NCI-H128 (cell line): ENCODE data around the gene AACS.

Experiments
- DNase-seq: peaks from one replicate; lab custom pipeline; 2025; ENCODE audit not compliant: unreplicated experiment; lab: John Stamatoyannopoulos, UW

Gene AACS

DNA sequence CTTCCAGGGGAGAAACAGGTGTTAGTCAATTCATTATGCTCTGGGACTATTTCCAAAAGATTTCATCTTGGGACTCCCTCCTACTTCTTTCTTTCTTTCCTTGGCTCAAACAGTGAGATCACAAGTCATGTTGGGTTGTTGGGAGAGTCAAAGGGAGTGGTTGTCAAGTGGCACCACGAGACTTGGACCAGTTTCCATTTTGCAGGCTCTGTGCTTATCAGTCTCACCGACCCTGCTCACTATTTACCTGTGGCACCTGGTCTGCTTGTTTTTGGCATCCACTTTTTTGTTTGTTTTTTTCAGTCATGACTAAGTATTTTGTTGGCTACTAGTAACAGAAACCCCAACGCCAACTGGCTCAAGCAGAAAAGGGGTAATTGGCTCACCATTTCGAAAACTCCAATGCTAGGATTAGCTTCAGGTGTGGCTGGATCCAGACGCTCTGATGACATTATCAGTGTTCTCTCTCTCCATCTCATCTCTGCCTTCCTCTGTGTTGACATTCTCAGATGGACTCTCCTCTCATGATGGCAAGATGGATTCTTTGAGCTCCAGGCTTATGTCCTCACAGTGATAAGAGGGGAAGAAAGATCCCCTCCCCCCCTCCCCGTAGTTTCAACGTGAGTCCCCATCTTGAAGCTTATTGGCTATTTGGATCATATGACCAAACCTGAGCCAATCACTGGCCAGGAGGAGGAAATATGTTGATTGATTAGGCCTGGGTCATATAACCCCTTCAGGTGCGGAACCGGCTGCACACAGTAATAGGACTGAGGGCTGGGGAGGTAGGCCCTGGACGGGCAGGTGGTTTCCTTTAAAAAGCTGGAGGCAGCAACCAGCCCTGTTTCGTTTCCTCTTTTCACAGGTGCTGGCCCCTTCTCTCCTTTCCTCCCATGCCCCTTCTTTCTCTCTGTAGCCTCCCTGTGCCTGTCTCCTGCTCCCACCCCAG, 84.2 kb downstream of the AACS start:
- no peak for DNase-seq

DNA sequence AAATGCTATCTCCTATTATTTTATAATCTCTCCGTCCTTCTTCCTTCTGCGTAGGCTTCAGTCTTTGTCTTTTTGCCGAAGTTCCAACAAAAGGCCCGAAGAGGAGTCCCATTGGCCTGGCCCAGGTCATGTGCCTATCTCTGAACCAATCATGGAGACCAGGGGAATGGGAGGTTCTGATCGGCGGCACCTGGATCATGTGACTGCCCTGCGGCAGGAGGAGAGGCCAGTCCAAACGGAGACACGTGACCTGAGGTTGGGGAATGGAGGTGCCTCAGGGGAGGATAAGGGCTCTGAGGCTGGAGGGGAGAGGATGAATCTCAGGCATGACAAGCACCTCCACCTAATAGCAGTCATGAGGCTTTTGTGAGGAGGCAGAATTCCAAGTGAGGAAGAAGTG, 86.0 kb downstream of the AACS start:
- no peak for DNase-seq

DNA sequence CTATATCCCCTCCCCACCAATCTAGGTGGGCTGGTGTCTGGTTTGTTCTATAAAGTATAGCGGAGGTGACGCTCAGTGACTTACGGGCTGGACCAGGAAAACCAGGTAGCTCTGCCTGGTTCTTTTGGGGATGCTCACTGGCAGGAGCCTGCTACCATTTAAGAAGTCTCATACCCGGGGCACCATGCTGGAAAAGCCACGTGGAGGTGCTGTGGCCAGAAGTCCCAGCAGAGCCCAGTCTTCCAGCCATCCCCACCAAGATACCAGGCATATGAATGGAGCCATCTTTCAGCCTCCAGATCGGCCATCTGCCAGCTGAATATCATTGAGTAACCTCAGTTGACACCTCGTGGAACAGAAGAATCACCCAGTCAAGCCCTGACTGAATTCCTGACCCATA, 87.2 kb downstream of the AACS start:
- no peak for DNase-seq

DNA sequence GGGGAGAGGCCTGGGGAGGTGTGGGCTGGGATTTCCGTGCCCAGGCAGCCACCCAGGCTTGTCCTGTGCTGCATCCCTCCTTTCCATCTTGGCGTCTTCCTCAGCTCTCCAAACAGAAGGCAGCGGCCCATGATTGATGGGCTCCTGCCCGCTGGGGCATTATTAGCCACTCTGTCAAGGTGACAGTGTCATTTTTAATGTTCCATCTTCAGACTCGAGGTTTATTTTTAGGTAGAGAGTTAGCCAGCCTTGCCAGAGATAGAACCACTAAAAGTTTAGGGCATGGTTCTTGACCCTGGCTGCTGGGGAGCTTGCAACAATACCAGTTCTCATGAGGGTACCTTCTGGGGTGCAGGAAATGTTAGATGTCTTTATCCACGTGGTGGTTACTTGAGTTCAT, 90.1 kb downstream of the AACS start:
- no peak for DNase-seq

DNA sequence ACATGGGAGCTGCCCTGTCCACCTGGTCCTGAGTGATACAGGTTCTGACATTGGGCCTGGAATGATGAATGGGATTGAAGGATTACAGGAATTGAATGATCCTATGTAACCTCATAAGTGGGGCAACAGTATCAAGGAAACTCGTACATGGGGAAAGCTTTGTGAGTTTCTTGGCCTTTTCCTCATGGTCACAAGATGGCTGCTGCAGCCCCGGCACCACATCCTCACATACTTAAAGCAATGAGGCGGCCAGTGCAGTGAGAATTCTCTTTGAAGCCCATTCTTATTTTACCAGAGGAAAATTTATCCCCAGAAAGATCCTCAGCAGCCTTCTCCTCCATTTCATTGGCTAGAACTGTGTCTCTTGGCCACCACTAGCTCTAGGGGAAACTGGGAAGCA, 91.9 kb downstream of the AACS start:
- no peak for DNase-seq

DNA sequence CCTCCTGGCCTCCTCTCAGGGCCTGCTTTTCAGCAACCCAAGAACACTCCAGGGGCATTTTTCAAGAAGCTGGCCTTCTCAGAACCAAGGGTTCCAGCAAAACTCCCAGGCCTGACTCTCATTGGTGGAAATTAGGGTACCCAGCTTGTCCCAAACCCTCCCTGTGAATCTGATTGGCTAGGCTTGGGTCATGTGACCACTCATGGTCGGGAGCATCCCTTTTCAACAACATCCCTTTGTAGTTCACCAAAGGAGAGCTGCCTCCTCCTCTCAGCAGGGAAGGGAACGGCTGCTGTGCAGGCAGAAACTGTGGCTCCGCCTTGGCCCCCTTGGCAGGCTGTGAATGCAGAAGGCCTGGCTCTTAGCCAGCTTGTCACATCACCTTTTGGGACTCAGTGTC, 94.5 kb downstream of the AACS start:
- DNase-seq: no peak

DNA sequence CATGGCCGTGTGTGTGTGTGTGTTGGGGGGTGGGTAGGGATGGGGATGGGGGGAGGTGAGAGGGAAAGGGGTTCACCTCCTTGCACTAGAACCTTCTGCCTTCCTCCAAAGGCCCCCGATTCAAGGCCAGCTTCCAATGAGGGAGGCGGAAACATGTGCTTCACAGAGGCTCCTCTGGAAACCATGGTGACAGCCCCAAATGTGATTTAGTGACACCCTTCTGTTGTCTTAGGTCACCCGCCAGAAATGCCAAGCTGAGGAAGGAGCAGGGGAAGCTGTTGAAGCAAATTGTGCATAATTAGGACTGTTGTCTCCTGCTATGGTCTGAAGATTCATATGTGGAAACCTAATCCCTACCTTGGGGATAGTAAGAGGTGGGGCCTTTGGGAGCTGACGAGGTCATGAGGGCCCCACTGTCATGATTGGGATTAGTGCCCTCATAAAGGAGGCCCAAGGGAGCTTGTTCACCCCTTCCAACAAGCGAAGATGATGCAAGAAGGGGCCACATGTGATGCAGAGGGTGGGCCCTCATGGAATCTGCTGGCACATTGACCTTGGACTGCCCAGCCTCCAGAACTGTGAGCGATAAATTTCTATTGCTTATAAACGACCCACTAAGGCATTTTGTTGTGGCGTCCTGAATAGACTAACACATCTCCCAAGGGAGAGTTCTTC, 95.2 kb downstream of the AACS start:
- DNase-seq: no peak

DNA sequence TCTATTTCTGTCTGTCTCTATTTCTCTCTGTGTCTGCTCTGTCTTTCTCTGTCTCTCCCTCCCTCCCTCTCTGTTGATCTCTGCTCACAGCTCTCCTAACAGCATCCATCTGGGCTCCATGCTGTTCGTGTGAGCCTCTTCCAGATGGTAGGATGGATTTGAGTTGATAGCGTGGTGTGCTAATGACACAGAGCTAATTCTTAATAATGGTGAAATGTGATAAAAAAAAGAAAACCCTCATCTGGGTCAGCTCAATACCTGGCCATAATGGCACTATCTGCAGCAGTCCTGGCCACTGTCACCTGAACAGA, 96.4 kb downstream of the AACS start:
- DNase-seq: no peak

DNA sequence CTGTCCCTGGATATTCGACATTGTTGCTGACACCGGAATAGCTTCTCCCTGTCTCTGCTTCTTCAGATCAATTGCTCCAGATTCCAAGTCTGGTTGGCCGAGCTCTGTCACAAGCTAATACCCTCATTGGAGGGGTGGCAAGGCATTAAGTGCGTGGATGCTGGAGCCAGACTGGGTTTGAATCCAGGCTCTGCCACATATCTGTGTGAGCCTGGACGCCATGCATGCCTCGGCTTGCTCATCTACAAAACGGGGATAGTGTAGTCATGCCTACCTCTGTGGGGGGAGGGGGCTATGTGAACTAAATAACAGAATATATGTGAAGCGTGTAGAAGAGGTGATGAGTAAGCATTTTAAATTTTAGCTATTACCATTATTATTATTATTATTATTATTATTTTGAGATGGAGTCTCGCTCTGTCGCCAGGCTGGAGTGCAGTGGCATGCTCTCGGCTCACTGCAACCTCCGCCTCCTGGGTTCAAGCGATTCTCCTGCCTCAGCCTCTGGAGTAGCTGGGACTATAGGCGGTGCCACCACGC, 97.3 kb downstream of the AACS start:
- DNase-seq: no peak

DNA sequence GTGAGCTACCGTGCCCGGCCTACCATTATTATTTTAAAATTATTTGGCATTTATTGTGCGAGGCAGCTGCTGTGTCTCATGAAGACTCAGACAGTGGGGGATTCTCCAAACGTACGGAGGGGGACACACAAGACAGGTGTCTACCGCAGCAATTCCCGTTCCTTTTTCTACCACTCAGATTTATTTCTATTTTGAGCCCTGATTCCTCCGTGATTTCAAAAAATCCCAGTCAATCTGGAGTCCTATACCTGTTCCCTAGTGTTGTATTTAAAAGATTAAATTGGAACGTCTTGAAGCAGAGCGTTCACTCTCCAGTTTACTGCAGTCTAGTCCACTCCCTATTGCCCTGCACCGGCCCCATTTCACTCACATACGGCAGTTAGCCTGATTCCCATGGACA, 97.9 kb downstream of the AACS start:
- no peak for DNase-seq

DNA sequence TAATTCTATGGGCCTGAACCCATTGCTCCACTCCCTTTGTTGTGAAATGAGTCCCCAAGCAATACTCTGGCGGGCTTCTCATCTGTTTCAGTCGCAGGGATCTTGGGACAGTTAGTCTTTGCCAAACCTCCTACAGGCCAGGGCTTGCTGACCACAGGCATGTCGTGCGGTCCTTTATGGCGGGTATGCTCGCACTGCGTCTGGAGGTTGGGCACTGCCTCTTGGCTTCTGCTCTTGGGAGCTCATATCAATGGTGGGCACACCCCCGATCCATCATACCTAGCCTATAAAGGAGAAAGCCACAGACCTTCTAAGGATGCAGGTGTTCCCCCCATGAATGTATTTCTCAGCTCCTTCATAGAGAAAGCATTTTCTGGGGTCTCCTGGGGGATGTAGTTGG, 99.3 kb downstream of the AACS start:
- DNase-seq: no peak

DNA sequence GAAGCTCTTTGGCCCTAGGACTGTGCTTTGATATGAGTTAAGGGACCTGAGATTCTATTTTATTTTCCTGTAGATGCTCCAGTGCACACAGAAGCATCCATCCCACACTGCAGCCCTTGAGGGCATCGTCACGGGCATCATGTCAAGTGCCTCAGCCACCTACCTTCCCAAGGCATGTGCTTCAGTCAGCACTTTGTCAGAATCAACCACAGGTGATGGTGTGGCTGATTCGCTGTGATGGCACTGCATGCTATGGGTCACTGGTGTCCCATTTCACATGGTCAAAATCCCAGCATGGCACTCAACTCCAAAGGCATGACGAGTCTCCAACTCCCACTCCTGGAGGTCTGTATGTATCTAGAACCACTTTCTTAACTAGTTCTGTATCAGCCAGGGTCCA, 100.8 kb downstream of the AACS start:
- DNase-seq: no peak

DNA sequence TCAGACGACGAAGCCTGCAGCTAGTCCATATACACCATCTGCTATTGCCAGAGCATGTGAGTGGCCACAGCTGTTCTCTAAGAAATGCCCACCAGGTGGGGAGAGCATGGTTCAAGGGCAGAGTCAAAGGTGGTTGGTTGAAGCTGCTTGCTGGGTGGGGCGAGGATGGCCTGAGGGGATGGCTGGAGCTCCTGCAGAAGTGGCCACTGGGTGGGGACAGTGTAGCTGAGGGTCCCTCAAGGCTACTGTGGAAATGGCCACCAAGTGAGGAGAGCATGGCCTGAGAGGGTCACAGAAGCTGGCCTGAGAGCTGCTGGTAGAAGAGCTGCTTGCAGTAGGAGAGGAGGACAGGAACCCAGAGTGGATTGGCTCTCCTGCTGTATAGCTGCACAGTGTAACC, 102.4 kb downstream of the AACS start:
- DNase-seq: no peak

DNA sequence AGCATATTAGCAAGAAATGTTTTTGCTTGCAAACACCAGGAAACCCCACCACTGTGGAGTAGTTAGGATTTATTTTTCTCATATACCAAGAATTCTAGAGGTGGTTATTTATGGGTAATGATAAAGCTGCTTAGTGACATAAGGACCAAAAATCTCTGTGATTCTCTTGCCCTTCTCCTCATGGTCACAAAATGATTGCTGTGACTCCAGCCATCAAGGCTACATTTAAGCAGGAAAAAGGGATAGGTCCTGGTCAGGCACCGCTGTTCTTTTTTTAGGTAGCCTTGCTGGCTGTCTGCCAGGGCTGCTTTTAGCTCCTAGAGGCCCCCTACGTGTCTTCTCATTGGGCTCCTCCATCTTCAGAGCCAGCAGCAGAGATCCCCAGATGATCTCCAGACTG, 104.2 kb downstream of the AACS start:
- no peak for DNase-seq

DNA sequence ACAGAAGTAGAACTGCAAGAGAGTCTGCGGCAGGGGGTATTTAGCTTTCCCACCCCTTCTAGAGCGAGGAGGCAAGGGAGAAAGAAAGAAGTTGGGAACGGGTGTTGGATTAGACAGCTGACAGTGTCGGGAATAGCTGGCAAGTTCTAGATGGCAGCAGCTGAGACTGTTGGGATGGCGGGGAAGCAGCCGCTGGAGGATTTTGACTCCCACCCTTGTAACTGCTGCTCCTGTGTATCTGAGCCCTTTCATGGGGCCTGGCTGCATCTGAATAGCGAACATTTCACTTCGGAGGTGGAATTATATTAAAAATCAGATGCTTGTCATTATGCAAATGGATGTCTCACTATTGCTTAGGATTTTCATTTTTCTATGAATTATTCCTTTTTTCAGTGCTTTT, 104.6 kb downstream of the AACS start:
- DNase-seq: no peak

DNA sequence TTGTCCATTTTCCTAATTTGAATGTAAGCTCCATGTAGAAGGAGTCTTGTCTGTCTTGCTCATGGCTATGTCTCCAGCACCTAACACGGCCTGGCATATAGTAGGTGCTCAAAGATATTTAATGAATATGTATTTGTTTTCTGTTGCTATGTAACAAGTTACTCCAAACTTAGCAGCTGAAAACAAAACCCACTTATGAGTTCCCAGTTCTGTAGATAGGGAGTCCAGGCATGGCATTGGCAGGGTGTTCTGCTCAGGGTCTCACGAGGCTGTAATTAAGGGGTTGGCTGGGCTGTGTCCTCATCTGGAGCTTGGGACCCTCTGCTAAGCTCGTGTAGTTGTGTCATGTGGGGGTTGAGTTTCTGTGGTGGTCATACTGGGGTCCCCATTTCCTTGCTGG, 106.0 kb downstream of the AACS start:
- no peak for DNase-seq

DNA sequence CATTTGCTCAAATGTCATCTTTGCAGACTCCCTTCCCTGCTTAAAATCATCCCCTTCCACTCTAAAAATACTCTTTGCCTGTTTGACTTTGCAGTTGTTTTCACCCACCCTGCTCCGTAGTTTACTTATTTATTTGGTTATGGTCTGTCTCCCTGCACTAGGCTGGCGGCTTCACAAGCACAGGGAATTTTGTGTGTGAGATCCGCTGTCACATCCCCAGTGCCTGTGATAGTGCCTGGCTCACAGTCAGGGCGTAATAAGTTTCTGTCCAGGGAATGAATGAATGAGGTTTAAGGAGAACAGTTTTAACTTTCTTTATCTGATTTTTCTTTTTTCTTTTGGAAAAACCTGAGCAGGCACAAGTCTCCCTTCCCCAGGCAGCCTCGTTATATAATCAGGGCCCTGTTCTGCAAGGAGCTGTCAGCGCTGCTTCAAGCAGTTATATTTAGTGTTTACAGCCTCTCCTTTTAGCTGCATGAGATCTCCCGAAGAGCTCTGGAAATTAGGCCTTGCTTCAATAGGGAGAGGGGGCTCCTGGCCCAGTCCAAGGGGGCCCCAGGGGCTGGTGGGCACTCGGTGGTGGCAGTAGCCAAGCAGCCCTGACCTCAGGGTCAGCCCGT, 107.1 kb downstream of the AACS start:
- DNase-seq: no peak

DNA sequence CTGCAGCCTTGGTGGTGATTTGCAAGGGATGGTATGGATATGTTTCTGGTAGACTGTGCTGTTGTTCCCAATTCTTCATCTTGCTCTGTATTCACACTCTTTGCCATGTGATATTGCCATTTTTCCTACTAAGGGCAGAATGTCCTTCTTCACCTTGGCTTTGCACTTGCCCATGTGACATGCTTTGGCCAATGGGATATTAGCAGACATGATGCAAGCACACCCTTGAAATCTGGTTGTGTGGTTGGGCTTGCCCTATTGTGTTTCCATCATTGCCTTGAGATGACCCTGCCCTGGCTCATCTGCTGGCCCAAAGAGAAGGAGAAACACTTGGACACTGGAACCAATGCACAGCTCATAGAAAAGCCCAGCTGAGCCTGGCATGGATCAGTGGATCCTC, 110.3 kb downstream of the AACS start:
- DNase-seq: no peak

DNA sequence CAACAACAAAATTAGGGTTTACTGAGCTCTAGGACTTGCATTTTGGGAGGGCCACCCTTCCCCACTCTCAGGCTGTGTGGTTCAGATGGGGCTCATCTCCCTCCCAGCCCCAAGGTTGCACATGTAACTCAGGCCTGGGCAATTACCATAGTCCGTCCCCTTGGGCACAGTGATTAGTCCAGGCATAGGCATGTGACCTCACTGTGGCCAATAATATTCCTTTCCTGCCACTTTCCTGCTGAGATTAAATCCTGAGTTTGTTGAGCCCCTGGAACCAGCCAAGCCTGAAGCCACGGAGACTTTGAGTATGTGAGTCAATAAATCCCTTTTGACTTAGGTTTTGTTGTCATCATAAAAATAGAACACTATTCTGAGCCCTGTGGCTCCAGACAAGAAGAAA, 113.0 kb downstream of the AACS start:
- DNase-seq: no peak

DNA sequence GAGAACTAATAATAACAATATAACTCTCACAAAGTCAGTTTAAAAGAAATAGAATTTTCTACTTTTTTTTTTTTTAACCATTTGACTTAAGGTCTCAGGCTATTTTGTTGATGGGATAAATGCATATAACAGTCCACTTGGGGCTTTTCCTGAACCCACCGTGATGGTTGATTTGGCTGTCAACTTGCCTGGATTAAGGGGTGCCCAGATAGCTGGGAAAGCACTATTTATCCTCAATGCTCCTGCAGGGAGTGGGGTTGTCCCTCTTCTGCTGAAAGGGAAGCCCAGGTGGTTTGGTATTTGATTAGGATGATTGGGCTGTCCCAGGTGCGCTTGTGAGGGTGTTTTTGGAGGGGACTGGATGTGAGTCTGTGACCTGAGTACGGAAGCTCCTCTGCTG, 114.9 kb downstream of the AACS start:
- no peak for DNase-seq

DNA sequence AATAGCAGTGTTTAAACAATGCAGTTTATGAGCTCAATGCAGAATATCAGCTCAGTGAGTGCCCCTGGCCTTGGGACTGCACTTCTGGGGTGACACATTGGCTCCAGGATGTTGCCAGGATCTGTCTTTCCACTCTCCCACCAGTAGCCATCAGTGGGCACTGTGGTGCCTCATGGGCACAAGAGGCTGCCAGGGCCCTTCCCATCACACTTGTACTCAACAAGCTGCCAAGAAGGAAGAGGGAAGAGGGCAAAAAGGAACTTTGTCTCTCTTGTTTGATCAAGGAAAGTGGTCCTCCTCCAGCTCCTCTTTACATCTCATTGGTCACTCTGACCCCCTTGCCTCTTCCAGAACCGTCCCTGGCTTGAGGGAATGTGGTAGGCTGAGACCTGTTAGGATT, 115.9 kb downstream of the AACS start:
- DNase-seq: no peak
